ENCODE measurements around the gene CARS1.
A peak's percentile ranks its signal among the peaks of the same experiment; 100 is the strongest.

Gene CARS1

DNA sequence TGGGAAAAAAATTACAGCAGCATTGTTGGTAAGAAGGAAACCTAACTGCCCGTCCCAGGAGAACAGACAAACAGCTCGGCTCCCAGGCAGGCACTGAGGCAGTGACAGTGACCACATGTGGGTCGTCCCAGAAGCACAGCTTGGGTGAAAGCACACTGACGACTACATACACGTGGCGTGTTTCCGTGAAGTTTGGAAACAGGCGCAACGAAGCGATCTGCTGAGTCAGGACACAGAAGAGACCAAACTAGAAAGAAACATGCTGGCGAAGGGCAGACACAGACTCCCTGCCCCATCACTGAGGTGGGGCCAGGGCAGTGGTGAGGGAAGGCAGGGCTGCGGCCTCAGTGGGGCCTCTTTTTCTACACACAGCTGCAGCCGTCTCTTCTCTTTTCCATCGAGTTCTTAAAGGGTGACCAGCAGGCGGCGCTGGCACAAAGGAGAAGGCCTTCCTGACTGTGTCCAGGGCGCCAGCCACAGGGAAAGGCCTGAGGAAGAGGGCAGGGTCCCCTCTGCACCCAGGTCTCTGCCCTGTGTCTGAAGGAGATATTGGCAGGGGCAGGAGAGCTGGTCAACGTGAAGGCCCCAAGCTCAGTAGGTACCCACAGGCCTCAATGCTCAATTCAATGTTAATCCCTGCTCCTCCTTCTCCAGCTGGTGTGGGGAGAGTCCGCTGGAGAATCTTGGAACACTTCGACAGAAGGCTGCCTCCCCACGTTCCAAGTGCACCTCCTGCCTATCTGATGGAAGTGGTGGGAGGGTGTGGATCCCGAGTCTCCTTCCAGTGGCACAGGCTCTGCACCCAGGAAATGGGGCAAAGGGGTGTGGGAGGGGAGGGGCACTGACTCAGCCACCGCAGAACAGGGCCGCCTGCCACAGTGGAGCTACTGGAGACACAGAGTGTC is 19.9 kb downstream of the CARS1 start:
- peak; percentile 65 to 67 for DNase-seq

DNA sequence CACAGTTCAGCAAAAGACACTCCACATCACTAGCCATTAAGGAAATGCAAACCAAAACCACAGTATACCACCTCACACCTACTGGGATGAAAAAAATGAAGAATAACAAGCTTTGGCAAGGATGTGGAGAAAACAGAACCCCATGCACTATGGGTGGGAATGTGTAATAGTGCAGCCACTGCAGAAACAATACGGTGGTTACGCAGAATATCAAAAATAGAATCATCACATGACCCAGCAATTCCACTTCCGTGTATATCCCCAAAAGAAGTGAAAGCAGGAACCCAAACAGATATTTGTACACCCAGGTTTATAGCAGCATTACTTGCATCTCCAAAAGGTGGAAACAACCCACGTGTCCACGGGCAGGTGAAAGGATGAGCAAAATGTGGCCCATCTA is 20.8 kb downstream of the CARS1 start:
- no peak for DNase-seq

- DNase-seq, result no peak
Measured at GRCh38 chr11:3035333-3035732, 21.9 kb downstream of the CARS1 start.

GRCh38 chr11:3030289-3031070 is 26.7 kb downstream of the CARS1 start:
- DNase-seq, result no peak

- DNase-seq, result no peak
Measured at GRCh38 chr11:3028813-3029212, 28.4 kb downstream of the CARS1 start.

DNA sequence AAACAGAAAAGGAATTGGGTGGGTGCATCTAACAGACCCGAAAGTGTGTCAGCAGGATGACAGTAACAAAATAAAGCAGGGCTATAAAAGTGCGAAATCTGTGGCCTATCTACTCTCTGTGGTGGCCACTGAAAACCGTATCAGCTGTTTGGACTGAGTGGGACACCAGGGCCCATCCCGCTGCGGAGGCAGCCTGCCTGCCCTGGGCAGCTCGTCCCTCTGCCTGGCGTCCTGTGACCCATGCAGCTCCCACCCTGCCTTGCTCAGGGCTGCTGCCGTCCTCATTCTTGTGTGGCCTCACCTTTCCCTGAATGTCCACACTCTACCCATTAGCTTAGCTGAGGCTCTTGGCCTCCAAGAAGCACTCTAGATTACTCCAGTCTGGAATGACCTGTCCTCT is 30.4 kb downstream of the CARS1 start:
- DNase-seq, result no peak

DNA sequence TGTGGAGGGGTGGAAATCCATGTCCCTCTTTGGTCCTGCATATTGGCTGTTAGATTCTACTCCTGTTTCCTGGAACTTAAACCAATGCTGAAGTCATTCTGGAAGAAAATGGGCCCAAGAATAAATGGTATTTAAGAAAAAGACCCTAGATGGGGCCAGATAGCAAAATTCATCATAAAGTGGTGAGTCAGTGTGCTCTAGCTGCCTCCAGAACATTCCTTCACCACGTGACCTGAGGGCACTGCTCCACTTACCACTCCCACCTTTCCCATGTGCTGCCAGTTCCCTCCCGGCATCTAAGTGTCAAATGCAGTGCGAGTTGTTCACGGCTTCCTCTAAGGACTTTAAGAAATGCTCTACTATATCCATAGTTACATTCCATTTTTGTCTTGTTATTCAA is 34.2 kb downstream of the CARS1 start:
- no peak for DNase-seq

DNA sequence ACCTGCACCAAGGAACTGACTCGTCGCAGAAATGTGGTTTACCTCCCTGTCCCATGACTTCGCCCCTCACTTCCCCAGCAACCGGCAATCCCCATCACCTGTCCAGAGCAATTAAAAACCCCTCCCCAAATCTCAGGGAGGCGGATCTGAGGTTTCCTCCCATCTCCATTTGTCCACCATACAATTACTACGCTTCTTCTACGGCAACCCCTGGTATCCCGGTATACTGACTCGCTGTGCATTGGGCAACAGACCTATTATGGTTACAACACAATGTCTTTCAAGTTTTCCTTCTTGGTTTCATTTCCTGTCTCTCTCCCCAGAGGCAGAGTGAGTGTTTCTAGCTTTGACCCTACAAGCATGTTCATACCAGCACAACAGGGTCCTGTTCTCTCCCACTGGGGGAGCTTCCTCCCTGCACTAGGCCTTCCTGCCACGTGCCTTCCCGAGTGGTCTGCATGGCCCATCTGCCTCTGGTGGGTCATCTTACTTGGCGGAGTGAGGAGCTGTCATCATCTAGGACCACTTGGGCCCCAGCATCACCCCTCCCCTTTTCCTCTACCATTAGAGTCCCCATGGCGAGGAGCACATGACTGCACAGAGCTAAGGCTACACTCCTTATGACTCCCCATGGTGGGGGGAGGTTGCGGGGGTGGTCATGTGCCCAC is 34.8 kb downstream of the CARS1 start:
- peak; percentile 31 to 33 for DNase-seq

DNA sequence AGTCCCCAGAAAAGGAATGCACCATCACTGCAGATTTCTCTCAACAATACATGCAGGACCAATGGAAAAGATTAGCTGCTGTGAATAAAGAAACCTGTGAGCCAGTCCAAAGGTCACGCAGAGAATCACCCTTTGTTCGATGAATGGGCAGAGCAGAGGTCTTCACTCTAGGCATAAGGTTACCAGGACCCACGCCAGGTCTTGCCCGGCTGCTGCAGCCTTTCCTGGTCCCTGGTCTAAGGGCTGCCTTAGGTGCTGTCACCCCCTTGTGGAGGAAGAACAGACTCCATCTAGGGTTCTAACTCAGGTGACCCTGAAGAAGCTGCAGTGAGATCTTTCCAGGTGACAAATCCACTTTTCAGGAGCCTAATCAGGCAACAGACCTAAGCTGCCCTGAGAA is 36.1 kb downstream of the CARS1 start:
- peak; percentile 37 to 39 for DNase-seq

DNA sequence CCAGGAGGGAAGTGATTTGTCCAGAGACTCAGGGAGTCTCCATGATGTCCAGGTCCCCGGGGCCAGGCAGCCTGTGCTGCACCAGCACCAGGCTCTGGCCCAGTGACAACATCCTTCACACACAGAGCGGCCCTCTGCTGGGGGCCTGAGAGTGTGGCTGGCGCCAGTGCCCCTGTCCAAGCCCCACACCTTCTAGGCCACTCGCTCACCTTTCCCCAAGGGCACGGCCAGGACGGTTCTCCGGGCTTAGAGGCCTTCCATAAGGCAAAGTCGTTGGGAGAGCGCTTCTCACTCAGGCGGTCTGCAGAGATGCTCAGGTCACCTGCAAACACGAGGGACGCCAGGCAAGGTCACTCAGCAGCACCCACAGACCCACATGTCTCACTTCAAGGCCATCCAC is 37.2 kb downstream of the CARS1 start:
- DNase-seq, result no peak

DNA sequence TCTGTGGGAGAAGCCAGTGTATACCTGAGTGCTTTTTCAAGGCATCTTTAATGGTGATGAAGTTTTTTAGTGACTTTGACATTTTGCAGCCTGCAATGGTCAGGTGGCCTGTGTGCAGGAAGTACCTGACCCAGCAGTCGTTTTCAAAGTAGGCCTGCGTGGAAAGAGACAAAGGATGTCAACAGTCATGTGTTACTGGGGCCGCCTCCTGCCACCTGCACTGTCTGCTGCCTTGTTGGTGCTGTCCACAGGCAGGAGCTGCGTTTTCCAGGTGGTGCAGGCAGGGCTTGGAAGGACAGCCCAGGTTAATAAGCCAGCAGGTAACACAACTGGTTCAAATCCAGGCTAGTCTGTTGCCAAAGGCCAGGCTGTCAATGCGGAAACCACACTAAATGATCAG is 38.6 kb downstream of the CARS1 start:
- DNase-seq, result no peak

DNA sequence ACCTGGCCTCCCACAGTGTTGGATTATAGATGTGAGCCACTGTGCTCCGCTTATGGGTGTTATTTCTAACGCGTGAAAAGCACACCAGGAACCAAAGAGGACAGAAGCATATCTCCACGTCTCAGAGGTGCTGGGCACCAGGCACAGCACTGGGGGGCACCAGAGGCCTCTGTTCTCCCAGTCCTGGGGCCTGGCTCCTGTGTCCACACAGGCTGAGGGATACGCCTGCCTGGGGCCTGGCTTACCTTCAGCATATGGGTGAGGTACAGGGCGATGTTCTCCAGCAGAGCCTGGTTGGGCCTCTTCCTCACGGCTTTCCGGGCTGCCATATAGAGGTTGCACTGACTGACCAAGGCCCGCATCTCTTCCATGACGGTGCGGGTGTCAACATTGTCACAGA is 40.4 kb downstream of the CARS1 start:
- no peak for DNase-seq

DNA sequence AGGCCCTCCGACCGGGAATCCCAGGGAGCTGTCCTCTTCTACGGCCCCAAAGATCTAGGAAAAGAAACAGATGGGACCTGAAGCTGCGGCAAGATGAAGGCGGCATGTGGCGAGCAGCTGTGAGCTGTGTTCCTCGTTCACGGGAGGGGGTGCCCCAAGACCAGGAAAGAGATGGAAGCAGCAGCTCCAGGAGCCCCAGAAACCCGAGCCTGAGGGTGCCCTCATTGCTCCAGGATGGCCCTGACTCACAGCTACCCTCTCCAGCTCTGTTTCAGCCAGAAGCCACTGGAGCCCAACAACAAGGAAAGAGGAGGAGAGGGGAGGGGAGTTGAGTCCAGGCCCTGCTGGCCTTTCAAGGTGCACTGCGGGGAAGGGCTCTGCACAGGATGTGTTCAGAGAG is 41.4 kb downstream of the CARS1 start:
- no peak for DNase-seq

- DNase-seq, result no peak
Measured at GRCh38 chr11:3014943-3015342, 42.3 kb downstream of the CARS1 start.

- DNase-seq, result peak; percentile 67 to 74
Measured at GRCh38 chr11:3014057-3014938, 42.9 kb downstream of the CARS1 start.

DNA sequence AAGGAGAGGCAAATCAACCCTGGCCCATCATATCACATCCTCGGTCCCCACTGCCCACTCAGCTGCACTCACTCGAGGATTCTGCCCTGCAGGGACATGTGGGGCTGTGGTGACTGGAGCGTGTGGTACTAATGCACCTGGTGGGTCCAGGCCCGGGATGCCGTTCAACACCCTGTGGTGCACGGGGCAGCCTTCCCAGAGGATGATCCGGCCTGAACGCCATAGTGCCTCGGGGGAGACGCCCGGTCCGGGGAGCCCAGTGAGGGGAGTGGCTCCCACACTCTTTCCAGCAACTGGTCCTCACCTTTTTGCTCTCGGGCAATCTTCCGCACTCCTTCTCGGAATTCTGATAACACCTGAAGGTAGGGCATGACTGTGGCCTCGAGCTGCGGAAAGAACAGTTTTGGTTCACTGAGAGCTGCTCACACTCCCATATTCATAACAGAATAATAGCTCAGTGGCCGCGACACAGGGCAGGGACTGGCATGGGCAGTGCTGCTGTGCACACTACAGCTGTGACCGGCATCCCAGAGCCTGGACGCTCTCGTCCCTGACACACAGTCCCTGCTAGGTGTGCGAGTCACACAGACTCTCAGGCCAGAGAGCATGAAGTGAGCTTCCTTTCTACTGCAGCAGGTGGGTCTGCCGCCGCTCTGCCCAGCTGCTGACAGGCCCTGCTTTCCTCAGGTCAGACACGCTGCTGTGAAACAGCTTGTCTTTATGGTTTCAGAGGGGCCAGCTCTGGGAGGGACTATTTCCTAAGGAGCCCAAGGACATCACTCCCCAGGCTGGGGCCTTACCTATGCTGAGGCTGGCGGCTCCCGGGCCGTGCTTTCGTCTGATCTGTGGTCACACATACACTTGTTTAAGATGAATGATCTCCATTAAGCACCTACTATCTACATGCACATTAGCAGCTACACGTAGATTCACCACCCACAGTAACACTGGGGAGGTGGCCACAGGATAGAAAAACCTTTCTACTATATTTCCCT is 45.0 kb downstream of the CARS1 start:
- DNase-seq, result no peak

GRCh38 chr11:3010521-3011275 is 46.5 kb downstream of the CARS1 start:
- DNase-seq, result no peak

GRCh38 chr11:3010004-3010403 is 47.2 kb downstream of the CARS1 start:
- no peak for DNase-seq

DNA sequence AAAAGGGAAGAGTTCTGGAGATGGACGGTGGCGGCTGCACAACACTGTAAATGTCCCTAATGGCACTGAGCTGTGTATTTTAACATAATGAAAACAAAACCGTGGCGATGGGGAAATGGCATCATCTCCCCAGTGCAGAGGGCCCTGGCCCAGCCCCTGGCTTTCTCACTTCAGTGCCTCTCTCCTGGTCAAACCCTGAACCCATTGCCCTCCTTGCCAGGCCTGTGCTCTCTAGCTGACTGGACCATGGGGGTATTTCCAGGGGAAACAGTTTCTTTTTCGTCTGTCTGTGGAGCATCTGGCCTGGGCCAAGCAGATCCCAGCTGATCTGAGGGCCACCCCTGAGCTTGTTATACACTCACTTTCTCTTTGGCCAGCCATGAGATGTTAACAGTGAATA is 47.7 kb downstream of the CARS1 start:
- no peak for DNase-seq

- DNase-seq, result no peak
Measured at GRCh38 chr11:3008746-3009336, 48.4 kb downstream of the CARS1 start.

All from activated T-cell treated with anti-CD3 and anti-CD28 coated beads, Interleukin-2, amount 50 U/mL, for 48 hours (primary cell).